HepG2 (cell line): ENCODE measurements around the gene AREL1. TPM values are rescaled to one million over a fixed set of nuclear protein-coding genes. Genes with fewer than 3 reads are reported as not detected.

Source experiments
- ATAC-seq: fragments of 200-7000 bp; cut with Tn5 transposase; 3 replicates; pipeline ENCODE4 v1.9.1; 2020; ENCODE audit warnings: mild to moderate bottlenecking, moderate library complexity
- BruUV-seq: library from RNA; stranded (reverse); fragments of 400-500 nt; replicated peaks from 2 replicates; lab custom pipeline; 2021; lab: Mats Ljungman, UMichigan
- CTCF ChIA-PET: fragments of 300-600 bp; formaldehyde crosslinking; extraction: SDS; loops from one replicate; lab custom pipeline; 2021; ENCODE audit warnings: low total read pairs, inconsistent platforms, low intra/inter-chr PET ratio; lab: Yijun Ruan, JAX
- POLR2A ChIA-PET: fragments of 350-600 bp; sonication (Branson Sonifier 250); formaldehyde crosslinking; loops from one replicate; lab custom pipeline; 2020; ENCODE audit warnings: antibody characterized with exemption, inconsistent platforms; lab: Yijun Ruan, JAX
- DNase-seq: peaks from one replicate; pipeline ENCODE4 v3.0.0-alpha.2; 2015; ENCODE audit warnings: low spot score
- FAIRE-seq: peaks from 3 replicates; lab custom pipeline; 2011; peaks lifted over from hg19 to GRCh38; lab: Jason Lieb, UNC
- H2AFZ ChIP-seq: one replicate; pipeline ENCODE4 v1.6.1; 2011; ENCODE audit warnings: low read length, inconsistent platforms
- H3K27ac ChIP-seq: fragments of 300-600 bp; 3 replicates; pipeline ENCODE4 v1.8.0; 2011; ENCODE audit warnings: mixed run types, mild to moderate bottlenecking, mixed read lengths, low read length, inconsistent platforms; ENCODE audit not compliant: insufficient read depth; ENCODE audit errors: extremely low read length
- H3K27me3 ChIP-seq, 2 experiments: fragments of 200-600 bp in 1 of 2; 2 replicates in 1 of 2; 3 replicates in 1 of 2; pipeline versions ENCODE4 v1.6.0 to v1.8.0; 2011; ENCODE audit warnings: low read length in 2 of 2, mild to moderate bottlenecking in 2 of 2, moderate library complexity in 2 of 2, inconsistent platforms in 1 of 2; ENCODE audit not compliant: insufficient read depth in 2 of 2, control insufficient read depth in 1 of 2
- H3K36me3 ChIP-seq, 2 experiments: fragments of 200-600 bp in 1 of 2; replicated peaks in 1 of 2; 2 replicates in 1 of 2; 3 replicates in 1 of 2; pipeline versions ENCODE4 v1.5.1 to v1.8.0; 2011; ENCODE audit warnings: low read length in 2 of 2, inconsistent platforms in 1 of 2; ENCODE audit not compliant: insufficient read depth in 2 of 2, control insufficient read depth in 1 of 2
- H3K4me1 ChIP-seq: 2 replicates; pipeline ENCODE4 v1.5.1; 2012; ENCODE audit warnings: low read length, inconsistent platforms; ENCODE audit not compliant: insufficient read depth
- H3K4me2 ChIP-seq: 2 replicates; pipeline ENCODE4 v1.6.0; 2011; ENCODE audit warnings: low read depth, low read length, inconsistent platforms
- H3K4me3 ChIP-seq, 3 experiments: fragments of 200-600 bp in 1 of 3; sonication (generic), shearing (Covaris generic) in 1 of 3; replicated peaks in 1 of 3; 2 replicates each; pipeline ENCODE4 v1.5.1; 2011 to 2016; ENCODE audit warnings: low read length in 3 of 3, inconsistent platforms in 2 of 3, low read depth in 2 of 3, mild to moderate bottlenecking in 2 of 3, control low read depth in 1 of 3, mixed read lengths in 1 of 3; ENCODE audit not compliant: insufficient read depth in 1 of 3
- H3K79me2 ChIP-seq: one replicate; pipeline ENCODE4 v1.6.1; 2011; ENCODE audit warnings: low read length, inconsistent platforms; ENCODE audit not compliant: insufficient read depth
- H3K9ac ChIP-seq: 2 replicates; pipeline ENCODE4 v1.6.0; 2011; ENCODE audit warnings: mild to moderate bottlenecking, low read depth, low read length, inconsistent platforms; ENCODE audit not compliant: insufficient read depth
- H3K9me3 ChIP-seq: 2 replicates; pipeline ENCODE4 v1.5.1; 2012; ENCODE audit warnings: mild to moderate bottlenecking, low read length
- H4K20me1 ChIP-seq: 2 replicates; pipeline ENCODE4 v1.6.0; 2011; ENCODE audit warnings: inconsistent platforms, mild to moderate bottlenecking, low read length, moderate library complexity; ENCODE audit not compliant: insufficient read depth
- ELF1 ChIP-seq: sonication (generic); formaldehyde crosslinking; IDR thresholded peaks from 2 replicates; pipeline ENCODE4 v1.4.0; 2020; ENCODE audit warnings: missing genetic modification reagents
- GABPB1 ChIP-seq: IDR thresholded peaks from 2 replicates; pipeline ENCODE4 v1.6.1; 2016; ENCODE audit warnings: mild to moderate bottlenecking, missing genetic modification reagents, moderate library complexity, missing compliant biosample characterization
- GFI1 ChIP-seq: sonication (generic); formaldehyde crosslinking; IDR thresholded peaks from 2 replicates; pipeline ENCODE4 v1.5.0; 2020; ENCODE audit warnings: missing genetic modification reagents, mild to moderate bottlenecking, borderline replicate concordance
- MED8 ChIP-seq: sonication (generic); formaldehyde crosslinking; IDR thresholded peaks from 2 replicates; pipeline ENCODE4 v1.8.1; 2023; ENCODE audit warnings: mild to moderate bottlenecking, missing genetic modification reagents; ENCODE audit not compliant: insufficient replicate concordance
- PRMT3 ChIP-seq: sonication (generic); formaldehyde crosslinking; IDR thresholded peaks from 2 replicates; pipeline ENCODE4 v1.8.1; 2022; ENCODE audit warnings: low read depth, mild to moderate bottlenecking, moderate library complexity, missing genetic modification reagents, borderline replicate concordance
- PRPF4 ChIP-seq: fragments of 200-400 bp; formaldehyde crosslinking; IDR thresholded peaks from 2 replicates; pipeline ENCODE4 v1.6.1; 2016; ENCODE audit warnings: low read length, low read depth; ENCODE audit not compliant: poor library complexity, severe bottlenecking
- ZNF18 ChIP-seq: sonication (generic); formaldehyde crosslinking; IDR thresholded peaks from 2 replicates; pipeline ENCODE4 v1.8.0; 2022; ENCODE audit warnings: mild to moderate bottlenecking, missing genetic modification reagents; ENCODE audit not compliant: insufficient replicate concordance
- ZNF281 ChIP-seq: sonication (generic); formaldehyde crosslinking; IDR thresholded peaks from 2 replicates; pipeline ENCODE4 v1.4.0; 2020; ENCODE audit warnings: missing genetic modification reagents, borderline replicate concordance
- ZNF564 ChIP-seq: sonication (generic); formaldehyde crosslinking; IDR thresholded peaks from 2 replicates; pipeline ENCODE4 v1.8.1; 2023; ENCODE audit warnings: mild to moderate bottlenecking, missing genetic modification reagents
- ZNF616 ChIP-seq: sonication (generic); formaldehyde crosslinking; IDR thresholded peaks from 2 replicates; pipeline ENCODE4 v1.5.0; 2020; ENCODE audit warnings: low read depth, mild to moderate bottlenecking, missing genetic modification reagents
- WGBS: methylation state at CpG from one replicate; pipeline ENCODE4 v1.1.6; 2017; ENCODE audit warnings: low lambda C conversion rate; 5-methylcytosine and 5-hydroxymethylcytosine counted together
- in situ Hi-C: cut with HindIII; loops from 2 replicates; pipeline ENCODE4 v1.10.0; 2017; ENCODE audit warnings: low pct_unique_long_range_greater_than_20kb; ENCODE audit not compliant: extremely low pct_ligation_motif_present
- intact Hi-C: fragments of 100-400 bp; cut with micrococcal nuclease; formaldehyde crosslinking; loops from one replicate; pipeline ENCODE4 v1.10.0; 2022; ENCODE audit not compliant: unreplicated experiment
- polyA plus RNA-seq, 8 experiments: library from polyadenylated mRNA; depleted of rRNA in 3 of 8; stranded (reverse) in 7 of 8; unstranded in 1 of 8; fragments of >200 nt; fragmentation: Illumina TruSeq in 4 of 8; extraction: Trizol in 4 of 8; gene quantifications; 2 replicates each; pipeline versions ENCODE4 v1.2.1 to v1.2.3, GENCODE V29; 2011 to 2016; ENCODE audit warnings: low read depth in 4 of 8, missing spikeins in 1 of 8, mixed read lengths in 1 of 8; ENCODE audit not compliant: insufficient read depth in 1 of 8
- total RNA-seq, 5 experiments: library from RNA; depleted of rRNA; stranded (reverse); fragments of >200 nt; fragmentation: Illumina TruSeq; extraction: Trizol; gene quantifications; 2 replicates each; pipeline ENCODE4 v1.2.3, GENCODE V29; 2016; ENCODE audit warnings: low read depth in 1 of 5

AREL1 gene
- total and polyA plus RNA-seq, 2 of the 13 experiments (the other 11 are each of a cell fraction or from before 2014, with no cell fraction given) = 21.3 to 25.4 TPM

- CTCF ChIA-PET = no interaction called here
- ATAC-seq = no peak
- Histone ChIP-seq H2AFZ (no peak overlapping the region), H3K4me3 (no peak overlapping the region), H3K27me3 (no peaks in the 10 kb centered on the region), H3K4me2 (no peak overlapping the region), H3K9me3 (peaks cover 5% of the 10 kb centered on the region), H3K9ac (no peak overlapping the region), H3K79me2 (no peaks in the 10 kb centered on the region), H4K20me1 (no peaks in the 10 kb centered on the region), H3K36me3 (no peaks in the 10 kb centered on the region), H3K4me1 (peaks cover 4% of the 10 kb centered on the region; the same call in 1 of the 2 replicates), H3K27ac (no peak overlapping the region)
- TF ChIP-seq ZNF281 (CRISPR knock-in tag) (no peak), PRMT3 (no peak), PRPF4 (no peak), GFI1 (CRISPR knock-in tag) (no peak), ZNF18 (no peak), ZNF616 (CRISPR knock-in tag) (no peak), MED8 (CRISPR knock-in tag) (no peak), ELF1 (CRISPR knock-in tag) (no peak), ZNF564 (CRISPR knock-in tag) (no peak), GABPB1 (CRISPR knock-in tag) (no peak)
- no peak for FAIRE-seq
- no peak for DNase-seq
- BruUV-seq = no TSS peak
- POLR2A ChIA-PET = interaction anchor here (1.0 kb wide), 1 partner anchor 8 kb away, joined by 3 read pairs; the partner anchor contains the start of gene YLPM1
- in situ Hi-C loops (no loop called here), intact Hi-C loops (no loop called here)
- 42% methylated on average over 7 of the region's 7 CpGs for WGBS
Measured at GRCh38 chr14:74754899-74755298, 42.0 kb upstream of the AREL1 start.
